HG03457 (cell line): ENCODE data around the gene COL4A2.

Experiments
- ATAC-seq: cut with Tn5 transposase; IDR thresholded peaks from one replicate; pipeline ENCODE4 v1.9.1; 2021; ENCODE audit warnings: moderate number of reproducible peaks; ENCODE audit not compliant: unreplicated experiment

Gene COL4A2

GRCh38 chr13:110271313-110271712, 35.8 kb upstream of the COL4A2 start:
- ATAC-seq: no peak

- no peak for ATAC-seq
Measured at GRCh38 chr13:110272227-110272626, 34.9 kb upstream of the COL4A2 start.

- ATAC-seq: no peak
Measured at GRCh38 chr13:110272651-110273050, 34.4 kb upstream of the COL4A2 start.

- no peak for ATAC-seq
Measured at GRCh38 chr13:110273254-110273653, 33.8 kb upstream of the COL4A2 start.

- no peak for ATAC-seq
Measured at GRCh38 chr13:110274687-110275086, 32.4 kb upstream of the COL4A2 start.

GRCh38 chr13:110275931-110276552, 31.0 kb upstream of the COL4A2 start:
- no peak for ATAC-seq

GRCh38 chr13:110276553-110276950, 30.5 kb upstream of the COL4A2 start:
- no peak for ATAC-seq

- ATAC-seq: no peak
Measured at GRCh38 chr13:110277357-110277975, 29.6 kb upstream of the COL4A2 start.

- ATAC-seq: no peak
Measured at GRCh38 chr13:110278859-110279258, 28.2 kb upstream of the COL4A2 start.

- ATAC-seq: no peak
Measured at GRCh38 chr13:110279684-110280083, 27.4 kb upstream of the COL4A2 start.

GRCh38 chr13:110280231-110280813, 26.8 kb upstream of the COL4A2 start:
- no peak for ATAC-seq

GRCh38 chr13:110280985-110281688, 25.9 kb upstream of the COL4A2 start:
- no peak for ATAC-seq

- ATAC-seq: no peak
Measured at GRCh38 chr13:110281736-110282135, 25.3 kb upstream of the COL4A2 start.

GRCh38 chr13:110282316-110282841, 24.7 kb upstream of the COL4A2 start:
- ATAC-seq: no peak

GRCh38 chr13:110283736-110284517, 23.2 kb upstream of the COL4A2 start:
- no peak for ATAC-seq

- no peak for ATAC-seq
Measured at GRCh38 chr13:110284779-110285484, 22.2 kb upstream of the COL4A2 start.

GRCh38 chr13:110285991-110286832, 20.9 kb upstream of the COL4A2 start:
- no peak for ATAC-seq

- no peak for ATAC-seq
Measured at GRCh38 chr13:110286833-110287819, 20.0 kb upstream of the COL4A2 start.
